Fibroblast of lung (primary cell): ENCODE results near the gene GYPC.

Experiments used
- CTCF ChIP-seq, 2 donors: IDR thresholded peaks in 1 of 2; conservative IDR thresholded peaks in 1 of 2; 1 replicate in 1 of 2; 2 replicates in 1 of 2; pipeline ENCODE4 v1.5.1; 2011 to 2012; ENCODE audit warnings: low read length in 2 of 2, control low read depth in 1 of 2, inconsistent platforms in 1 of 2, low read depth in 1 of 2, mild to moderate bottlenecking in 1 of 2
- EZH2 ChIP-seq: IDR thresholded peaks from 2 replicates; pipeline ENCODE4 v1.5.1; 2012; ENCODE audit warnings: low read length, control low read depth, mild to moderate bottlenecking; ENCODE audit errors: missing control alignments

DNA sequence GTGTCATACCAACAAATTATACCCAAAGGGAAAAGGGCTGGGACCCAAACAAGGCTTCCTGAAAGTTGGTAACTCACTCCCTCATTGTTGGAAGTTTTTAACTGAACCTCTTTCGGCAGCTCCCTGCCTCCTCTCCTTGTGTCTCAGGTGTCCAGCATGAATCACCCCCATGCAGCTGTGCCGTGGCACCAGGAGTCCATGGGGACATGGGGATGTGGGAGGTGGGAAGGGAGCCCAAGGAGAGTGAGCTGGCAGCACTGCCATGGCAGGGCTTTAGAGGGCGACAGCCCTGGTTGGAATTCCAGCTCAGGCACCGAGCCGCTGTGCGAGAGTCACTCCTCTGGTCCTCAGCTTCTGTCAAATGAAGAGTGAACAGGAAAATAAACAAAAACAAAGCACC is 12.5 kb upstream of the GYPC start:
- TF ChIP-seq CTCF (conservative IDR thresholded peaks at IDR 0.05 in 1 of 2, IDR thresholded peaks at IDR 0.05 in 1 of 2; ENCODE audit: low read depth in 1 of 2, low read length in 2 of 2), result no peak
- no peak for TF ChIP-seq EZH2
